Umbilical cord (tissue), 2 donors: Measurements from ENCODE around the gene MARCHF6. TPM values are rescaled to one million over a fixed set of nuclear protein-coding genes. Genes with fewer than 3 reads are reported as not detected.
"Not testable (repeated sequence)": the region's sequence is repeated elsewhere in the genome, so short reads cannot be mapped to it uniquely, and the experiment has no call there.

Experiments used
- DNase-seq: peaks from one replicate; pipeline ENCODE4 v3.0.0-alpha.2; 2015; ENCODE audit warnings: low spot score
- total RNA-seq: library from RNA; depleted of rRNA; stranded (reverse); fragments of >200 nt; gene quantifications from one replicate; pipeline ENCODE4 v1.2.3, GENCODE V29; 2014; ENCODE audit warnings: low replicate concordance; ENCODE audit not compliant: insufficient read depth

The MARCHF6 gene
- total RNA-seq, 1 donor from 2014 or later, result 76.3 TPM

DNA sequence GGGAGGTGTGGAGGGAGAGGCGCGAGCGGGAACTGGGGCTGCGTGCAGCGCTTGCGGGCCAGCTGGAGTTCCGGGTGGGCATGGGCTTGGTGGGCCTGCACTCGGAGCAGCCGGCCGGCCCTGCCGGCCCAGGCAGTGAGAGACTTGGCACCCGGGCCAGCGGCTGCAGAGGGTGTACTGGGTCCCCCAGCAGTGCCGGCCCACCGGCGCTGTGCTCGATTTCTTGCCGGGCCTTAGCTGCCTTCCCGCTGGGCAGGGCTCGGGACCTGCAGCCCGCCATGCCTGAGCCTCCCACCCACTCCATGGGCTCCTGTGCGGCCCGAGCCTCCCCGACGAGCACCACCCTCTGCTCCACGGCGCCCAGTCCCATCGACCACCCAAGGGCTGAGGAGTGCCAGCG, 21.7 kb downstream of the MARCHF6 start:
- DNase-seq, result not testable (repeated sequence)

DNA sequence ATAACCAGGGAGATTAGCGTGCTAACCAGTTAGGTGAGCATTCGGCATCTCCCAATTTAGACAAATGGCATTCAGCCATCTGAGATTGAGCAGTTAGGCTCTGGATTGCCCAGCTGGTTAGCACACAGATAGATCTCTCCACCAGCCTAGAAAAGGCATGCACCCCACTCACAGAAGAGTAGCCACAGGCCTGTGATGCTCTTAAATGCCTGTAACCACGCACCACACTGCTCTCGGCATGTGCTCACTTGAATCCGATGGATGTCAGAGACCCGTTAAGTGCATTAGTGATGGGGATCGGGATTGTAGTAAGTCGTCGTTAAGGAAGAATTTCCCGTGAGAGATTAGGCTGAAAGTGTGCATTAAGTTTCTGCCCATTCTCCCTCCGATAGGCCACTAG, 23.0 kb downstream of the MARCHF6 start:
- DNase-seq, result no peak

DNA sequence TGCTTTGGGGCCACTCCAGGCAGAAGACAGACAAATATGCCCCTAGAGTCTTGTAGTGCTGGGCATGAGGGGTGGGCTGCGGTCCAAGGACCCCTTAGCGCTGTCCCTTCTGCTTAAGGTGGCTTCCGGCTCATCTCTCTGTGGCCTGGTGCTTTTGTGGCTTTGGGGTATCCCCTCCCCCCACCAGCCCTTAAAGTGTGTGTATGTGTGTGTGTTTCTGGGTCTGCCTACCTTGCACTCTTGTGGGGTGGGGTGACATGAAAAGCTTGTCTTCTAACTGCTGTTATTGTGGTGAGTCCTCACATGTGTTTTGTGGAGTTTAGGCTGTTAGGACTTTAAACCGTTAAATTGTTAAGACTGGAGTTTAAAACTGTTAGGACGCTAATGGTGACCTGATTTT, 23.6 kb downstream of the MARCHF6 start:
- no peak for DNase-seq

DNA sequence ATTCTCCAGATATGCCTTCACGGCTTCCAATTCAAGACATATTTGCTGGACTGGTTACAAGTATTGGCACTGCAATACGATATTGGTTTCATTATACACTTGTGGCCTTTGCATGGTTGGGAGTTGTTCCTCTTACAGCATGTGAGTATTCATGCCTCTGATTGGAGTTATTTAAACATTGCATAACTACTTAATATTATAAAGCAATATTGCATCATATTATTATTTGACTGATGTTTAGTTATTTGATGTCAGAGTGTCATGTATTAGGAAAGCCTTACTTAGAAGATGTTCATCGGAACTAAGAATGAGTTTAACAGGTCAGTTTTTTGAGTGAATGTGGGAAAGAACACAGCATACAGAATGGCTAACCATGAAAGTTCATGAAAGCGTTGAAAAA, 28.3 kb downstream of the MARCHF6 start:
- no peak for DNase-seq

DNA sequence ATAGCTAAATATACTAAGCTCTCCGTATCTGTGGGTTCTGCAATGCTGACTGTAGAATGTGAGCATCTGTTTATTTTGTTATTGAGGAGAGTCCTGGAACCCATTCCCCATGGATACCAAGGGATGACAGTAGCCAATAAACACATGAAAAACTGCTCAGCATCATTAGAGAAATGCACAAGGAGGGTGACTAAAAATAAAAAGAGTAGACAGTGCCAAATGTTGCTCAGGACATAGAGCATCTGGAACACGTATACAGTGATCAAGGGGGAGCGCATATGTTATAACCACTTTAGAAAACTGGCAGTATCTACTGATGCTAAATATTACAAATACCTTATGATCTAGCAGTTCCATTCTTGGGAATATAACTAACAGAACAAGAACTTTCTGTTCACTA, 31.0 kb downstream of the MARCHF6 start:
- no peak for DNase-seq

DNA sequence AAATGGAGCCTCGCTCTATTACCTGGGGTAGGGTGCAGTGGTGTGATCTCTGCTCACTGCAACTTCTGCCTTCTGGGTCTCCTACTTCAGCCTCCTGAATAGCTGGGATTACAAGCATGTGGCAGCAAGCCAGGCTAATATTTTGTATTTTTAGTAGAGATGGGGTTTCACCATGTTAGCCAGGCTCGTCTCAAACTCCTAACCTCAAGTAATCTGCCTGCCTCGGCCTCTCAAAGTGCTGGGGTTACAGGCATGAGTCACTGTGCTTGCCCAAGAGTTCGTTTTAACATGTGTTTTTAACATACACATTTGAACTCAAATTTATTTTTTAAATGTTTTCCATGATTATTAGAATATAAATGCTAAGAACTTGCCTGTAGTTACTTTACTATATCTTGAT, 34.2 kb downstream of the MARCHF6 start:
- DNase-seq, result peak; percentile 71

DNA sequence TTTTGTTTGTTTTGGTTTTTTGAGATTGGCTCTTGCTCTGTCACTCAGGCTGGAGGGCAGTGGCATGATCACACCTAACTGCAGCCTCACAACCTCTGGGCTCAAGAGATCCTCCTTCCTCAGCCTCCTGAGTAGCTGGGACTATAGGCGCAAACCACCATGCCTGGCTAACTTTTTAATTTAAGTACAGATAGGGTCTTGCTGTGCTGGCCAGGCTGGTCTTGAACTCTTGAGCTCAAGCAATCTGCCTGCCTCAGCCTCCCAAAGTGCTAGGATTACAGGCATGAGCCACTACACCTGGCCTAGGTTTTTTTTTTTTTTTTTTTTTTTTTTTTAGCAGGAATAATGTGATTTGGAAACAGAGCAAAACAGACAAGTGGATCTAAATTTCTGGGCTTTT, 37.6 kb downstream of the MARCHF6 start:
- DNase-seq, result no peak

DNA sequence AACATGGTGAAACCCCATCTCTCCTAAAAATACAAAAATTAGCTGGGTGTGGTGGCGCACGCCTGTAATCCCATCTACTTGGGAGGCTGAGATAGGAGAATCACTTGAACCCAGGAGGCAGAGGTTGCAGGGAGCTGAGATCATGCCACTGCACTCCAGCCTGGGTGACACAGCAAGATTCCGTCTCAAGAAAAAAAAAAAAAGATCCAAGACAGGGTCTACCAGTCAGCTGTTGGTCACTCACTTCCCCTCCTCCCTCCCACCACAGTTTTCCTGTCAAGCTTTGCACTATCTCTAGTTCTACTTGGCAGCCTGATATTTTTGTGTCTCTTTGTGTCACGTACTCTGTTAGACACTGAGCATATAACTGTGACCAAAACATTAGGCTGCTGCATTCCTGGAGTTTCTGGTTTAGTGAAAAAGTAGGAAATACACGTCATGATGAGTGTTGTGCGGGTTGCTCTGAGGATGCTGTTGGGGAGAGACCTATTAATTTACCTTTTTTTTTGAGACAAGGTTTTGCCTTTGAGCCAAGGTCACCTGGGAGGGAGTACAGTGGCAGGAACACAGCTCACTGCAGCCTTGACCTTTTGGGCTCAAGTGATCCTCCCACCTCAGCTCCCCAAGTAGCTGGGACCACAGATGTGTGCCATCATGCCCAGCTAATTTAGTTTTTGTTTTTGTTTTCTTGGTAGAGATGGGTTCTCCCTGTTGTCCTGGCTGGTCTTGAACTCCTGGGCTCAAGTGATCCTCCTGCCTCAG, 39.3 kb downstream of the MARCHF6 start:
- DNase-seq, result not testable (repeated sequence)

DNA sequence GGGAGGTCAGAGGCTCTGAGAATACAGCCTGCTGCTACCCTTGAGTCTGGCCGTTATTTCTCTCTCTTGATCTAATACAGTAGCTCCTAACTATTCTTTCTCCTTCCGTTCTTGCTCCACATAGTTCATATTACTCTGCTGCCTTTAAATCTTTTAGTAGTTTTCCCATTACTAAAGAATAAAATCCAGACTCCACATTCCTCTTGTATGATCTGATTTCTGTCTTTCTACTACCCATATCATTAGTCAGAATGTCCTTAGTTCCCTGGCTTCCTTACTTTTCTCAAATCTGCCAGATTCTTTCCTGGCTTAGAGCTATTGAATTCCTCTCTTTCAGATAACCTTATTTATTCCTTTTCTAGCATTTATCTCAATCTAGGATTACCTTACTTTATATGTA, 40.0 kb downstream of the MARCHF6 start:
- DNase-seq, result peak; percentile 87

DNA sequence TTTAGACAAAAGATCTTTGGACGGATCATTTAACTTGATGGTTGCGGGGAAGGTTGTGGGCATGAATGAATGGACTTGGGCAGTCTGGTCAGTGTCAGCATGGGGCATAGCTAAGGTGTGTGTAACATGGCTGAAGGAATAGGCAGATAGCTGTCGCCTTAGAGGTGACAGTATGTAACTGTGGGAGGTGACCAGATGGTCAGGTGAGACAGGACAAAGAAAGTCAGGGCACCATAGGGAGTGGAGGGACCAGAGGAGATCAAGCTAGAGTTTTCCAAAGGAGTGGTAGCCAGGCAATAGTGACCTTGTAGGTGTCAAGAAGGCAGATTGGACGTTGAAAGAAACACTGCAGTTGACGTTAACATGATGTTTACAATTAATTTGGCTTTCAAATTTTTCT, 43.1 kb downstream of the MARCHF6 start:
- no peak for DNase-seq

DNA sequence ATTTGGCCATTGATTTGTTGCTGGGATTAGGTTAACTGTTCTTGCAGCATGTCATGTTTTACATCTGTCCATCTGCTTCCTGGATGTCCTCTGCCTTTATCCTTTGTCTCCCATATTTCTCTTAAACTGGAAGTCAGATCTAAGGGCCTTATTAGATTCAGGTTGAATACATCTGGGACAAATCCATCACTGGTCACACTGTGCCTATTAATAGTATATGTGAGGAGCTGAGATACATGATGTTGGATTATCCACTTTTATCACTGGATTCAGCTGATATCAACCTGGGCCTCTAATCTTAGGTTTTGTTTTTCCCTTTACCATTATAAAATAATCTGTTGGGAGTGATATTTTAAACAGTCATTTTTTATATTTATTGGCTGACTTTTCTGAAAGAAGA, 46.3 kb downstream of the MARCHF6 start:
- no peak for DNase-seq

DNA sequence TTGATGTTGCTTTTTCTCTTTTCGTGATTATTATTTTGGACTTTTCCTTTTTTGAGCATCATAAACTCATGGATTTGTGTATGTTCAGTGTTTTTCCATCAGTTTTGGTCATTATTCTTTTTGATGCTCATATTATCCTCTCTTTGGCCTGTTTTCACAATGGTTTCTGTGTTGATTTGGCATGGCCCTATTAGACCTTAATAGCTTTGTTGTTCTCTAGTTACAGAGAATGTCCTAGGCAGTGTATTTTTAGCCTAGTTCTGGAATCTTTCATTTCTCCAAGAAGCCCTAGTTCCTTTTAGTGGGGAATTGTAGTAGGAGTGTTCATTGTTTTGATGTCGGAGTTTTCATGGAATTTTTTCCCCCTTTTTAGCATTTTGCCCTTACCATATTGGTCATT, 46.9 kb downstream of the MARCHF6 start:
- DNase-seq, result no peak

DNA sequence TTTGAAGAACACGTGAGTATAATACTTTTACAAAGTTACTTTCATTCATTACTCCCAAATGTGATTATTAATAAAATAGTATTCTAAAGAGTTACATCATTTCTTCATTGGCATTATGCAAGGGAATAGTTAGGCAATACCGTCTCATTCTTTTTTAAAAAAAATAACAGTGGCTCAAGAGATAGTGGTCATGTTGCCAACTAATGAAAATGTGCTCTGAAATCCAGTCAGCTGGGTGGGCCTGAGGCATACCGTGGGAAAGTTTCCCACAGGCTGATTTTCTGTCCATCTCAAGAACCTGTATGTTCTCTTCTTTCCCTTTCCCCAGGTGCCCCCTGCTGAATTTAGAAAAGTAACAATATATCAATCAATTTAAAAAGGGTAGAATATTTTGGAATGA, 47.3 kb downstream of the MARCHF6 start:
- DNase-seq, result no peak

DNA sequence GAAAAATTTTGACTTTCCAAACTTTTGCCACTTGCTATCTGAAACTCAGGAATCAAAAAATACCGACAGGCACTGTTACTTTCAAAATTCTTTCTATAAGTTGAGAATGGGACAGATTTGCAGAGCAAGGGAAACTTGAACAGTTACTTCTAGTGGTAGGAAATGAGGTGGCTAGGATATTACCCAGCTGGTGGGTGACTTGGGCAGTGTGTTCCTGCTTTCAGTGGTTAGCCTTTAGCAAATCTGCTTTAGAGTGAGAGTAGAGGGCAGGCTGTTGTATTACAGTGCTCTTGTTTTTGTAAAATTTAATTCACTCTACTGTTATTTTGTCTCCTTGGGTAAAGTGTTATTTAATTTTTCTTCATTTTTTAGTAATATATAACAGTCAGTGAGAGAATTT, 48.0 kb downstream of the MARCHF6 start:
- no peak for DNase-seq

Other genes starting within 250 kb of the MARCHF6 start
- gene ATPSCKMT, start 103.8 kb upstream of the MARCHF6 start, total RNA-seq, result 17.3 TPM
- gene CCT5, start 103.4 kb upstream of the MARCHF6 start, total RNA-seq, result 146 TPM
- gene CMBL, start 45.8 kb upstream of the MARCHF6 start, total RNA-seq, result 3.9 TPM
- 7.5 TPM for gene ROPN1L, start 88.2 kb downstream of the MARCHF6 start, total RNA-seq
- gene ANKRD33B, start 210.4 kb downstream of the MARCHF6 start, total RNA-seq, result 7.2 TPM